Endodermal cell (in vitro differentiated cells): Measurements from ENCODE around the gene ELN. TPM values are rescaled to one million over a fixed set of nuclear protein-coding genes. Genes with fewer than 3 reads are reported as not detected.

Source experiments
- DNase-seq: peaks from one replicate; pipeline ENCODE4 v3.0.0-alpha.2; 2017
- H3K27ac ChIP-seq: 2 replicates; pipeline ENCODE4 v1.5.1; 2013; ENCODE audit warnings: mild to moderate bottlenecking, low read depth, low read length, moderate library complexity
- H3K27me3 ChIP-seq: 2 replicates; pipeline ENCODE4 v1.6.1; 2013; ENCODE audit warnings: mild to moderate bottlenecking, low read length, moderate library complexity; ENCODE audit not compliant: insufficient read depth, control insufficient read depth, poor library complexity, severe bottlenecking
- H3K36me3 ChIP-seq: 2 replicates; pipeline ENCODE4 v1.7.0; 2013; ENCODE audit warnings: mild to moderate bottlenecking, low read length, moderate library complexity; ENCODE audit not compliant: control insufficient read depth, insufficient read depth
- H3K4me1 ChIP-seq: one replicate; pipeline ENCODE4 v1.7.0; 2013; ENCODE audit warnings: low read length; ENCODE audit not compliant: control insufficient read depth, insufficient read depth
- H3K4me3 ChIP-seq: 2 replicates; pipeline ENCODE4 v1.5.1; 2013; ENCODE audit warnings: mild to moderate bottlenecking, low read length, moderate library complexity
- H3K9ac ChIP-seq: 2 replicates; pipeline ENCODE4 v1.6.1; 2013; ENCODE audit warnings: mild to moderate bottlenecking, low read length, moderate library complexity; ENCODE audit not compliant: poor library complexity, severe bottlenecking; ENCODE audit errors: extremely low read depth
- H3K9me3 ChIP-seq: 2 replicates; pipeline ENCODE4 v1.6.1; 2013; ENCODE audit warnings: mild to moderate bottlenecking, low read length, moderate library complexity; ENCODE audit not compliant: control insufficient read depth
- H3K27ac Mint-ChIP-seq: 2 replicates; pipeline ENCODE4 v1.8.0; 2020; ENCODE audit warnings: mixed read lengths
- H3K27me3 Mint-ChIP-seq: 2 replicates; pipeline ENCODE4 v1.8.0; 2021; ENCODE audit warnings: mild to moderate bottlenecking, mixed read lengths; ENCODE audit not compliant: insufficient read depth
- H3K36me3 Mint-ChIP-seq: 2 replicates; pipeline ENCODE4 v1.8.0; 2020; ENCODE audit warnings: low read depth, mixed read lengths
- H3K4me1 Mint-ChIP-seq: 2 replicates; pipeline ENCODE4 v1.8.0; 2020; ENCODE audit warnings: mixed read lengths
- H3K4me3 Mint-ChIP-seq: 2 replicates; pipeline ENCODE4 v1.8.0; 2020; ENCODE audit warnings: mild to moderate bottlenecking, moderate library complexity, mixed read lengths
- H3K9me3 Mint-ChIP-seq: 2 replicates; pipeline ENCODE4 v1.8.0; 2020; ENCODE audit warnings: mild to moderate bottlenecking, mixed read lengths
- WGBS, 2 experiments: methylation state at CpG; one replicate each; pipeline versions ENCODE4 v1.1.5 to v1.1.7; 2013; ENCODE audit warnings: missing lambda C conversion rate in 2 of 2, mixed read lengths in 1 of 2; ENCODE audit not compliant: insufficient coverage in 1 of 2, insufficient read length in 1 of 2; 5-methylcytosine and 5-hydroxymethylcytosine counted together
- total RNA-seq, 2 donors: library from RNA; stranded (reverse); fragmentation: NEBNext Ultra II Directional in 1 of 2; extraction: Animal tissue kit (Norgen Biotek cat#: 25700) in 1 of 2; gene quantifications; 2 replicates in 1 of 2; 3 replicates in 1 of 2; pipeline ENCODE4 v1.2.1, GENCODE V29; 2021
- TF ChIP-seq, protein P1 (sequence below): fragments of 200-600 bp; sonication (generic); conservative IDR thresholded peaks from 2 replicates; pipeline ENCODE4 v1.5.0; 2021; ENCODE audit warnings: antibody characterized with exemption, mild to moderate bottlenecking

Gene ELN
- total RNA-seq, 2 donors from 2014 or later, result 0.70 to 1.6 TPM

DNA sequence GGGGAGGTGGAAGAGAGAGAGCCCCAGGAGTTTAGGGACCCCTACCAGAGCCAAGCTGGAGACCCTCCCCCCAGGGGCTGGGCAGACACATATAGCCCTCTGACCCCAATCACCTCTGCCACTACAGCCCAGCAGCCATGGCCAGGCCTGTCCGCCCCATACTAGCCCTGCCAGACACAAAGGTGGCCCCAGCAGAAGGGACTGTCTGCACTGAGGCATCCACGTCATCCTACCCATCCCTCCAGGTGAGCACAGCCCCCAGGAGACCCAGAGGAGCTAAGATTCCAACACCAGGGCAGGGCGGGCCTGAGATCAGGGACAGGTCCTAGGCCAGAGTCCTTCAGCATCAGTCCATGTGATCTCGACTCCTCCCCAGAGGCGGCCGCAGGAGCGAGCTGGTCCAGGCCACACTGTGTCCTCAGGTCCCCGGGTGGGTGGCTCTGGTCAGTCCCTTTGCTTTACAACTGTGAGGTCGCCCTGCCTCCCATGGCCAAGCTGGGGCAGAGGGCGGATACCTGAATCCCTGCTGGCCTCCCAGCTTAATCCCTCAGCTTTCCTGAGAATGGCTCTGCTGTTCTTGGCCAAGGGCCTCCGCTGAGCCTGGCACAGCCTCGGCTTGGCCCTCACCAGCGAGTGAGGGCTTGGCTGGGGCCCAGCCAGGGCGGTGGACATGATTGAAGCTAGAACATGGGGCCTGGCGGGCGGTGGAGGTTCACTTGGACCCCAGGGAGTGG is 14.3 kb upstream of the ELN start:
- Histone ChIP-seq H3K9ac (no peak overlapping the region), H3K9me3 (no peaks in the 10 kb centered on the region), H3K27ac (no peak overlapping the region), H3K4me3 (no peak overlapping the region), H3K36me3 (no peaks in the 10 kb centered on the region), H3K4me1 (peaks cover 8% of the 10 kb centered on the region), H3K27me3 (no peaks in the 10 kb centered on the region)
- Mint-ChIP-seq H3K4me3 (no peak overlapping the region), H3K27ac (no peak overlapping the region), H3K4me1 (peaks cover 6% of the 10 kb centered on the region), H3K36me3 (no peaks in the 10 kb centered on the region), H3K9me3 (no peaks in the 10 kb centered on the region), H3K27me3 (peaks cover 10% of the 10 kb centered on the region)
- WGBS, 2 experiments, result 90 to 91% methylated on average over 14 to 16 of the region's 16 CpGs
- TF ChIP-seq, protein P1, sequence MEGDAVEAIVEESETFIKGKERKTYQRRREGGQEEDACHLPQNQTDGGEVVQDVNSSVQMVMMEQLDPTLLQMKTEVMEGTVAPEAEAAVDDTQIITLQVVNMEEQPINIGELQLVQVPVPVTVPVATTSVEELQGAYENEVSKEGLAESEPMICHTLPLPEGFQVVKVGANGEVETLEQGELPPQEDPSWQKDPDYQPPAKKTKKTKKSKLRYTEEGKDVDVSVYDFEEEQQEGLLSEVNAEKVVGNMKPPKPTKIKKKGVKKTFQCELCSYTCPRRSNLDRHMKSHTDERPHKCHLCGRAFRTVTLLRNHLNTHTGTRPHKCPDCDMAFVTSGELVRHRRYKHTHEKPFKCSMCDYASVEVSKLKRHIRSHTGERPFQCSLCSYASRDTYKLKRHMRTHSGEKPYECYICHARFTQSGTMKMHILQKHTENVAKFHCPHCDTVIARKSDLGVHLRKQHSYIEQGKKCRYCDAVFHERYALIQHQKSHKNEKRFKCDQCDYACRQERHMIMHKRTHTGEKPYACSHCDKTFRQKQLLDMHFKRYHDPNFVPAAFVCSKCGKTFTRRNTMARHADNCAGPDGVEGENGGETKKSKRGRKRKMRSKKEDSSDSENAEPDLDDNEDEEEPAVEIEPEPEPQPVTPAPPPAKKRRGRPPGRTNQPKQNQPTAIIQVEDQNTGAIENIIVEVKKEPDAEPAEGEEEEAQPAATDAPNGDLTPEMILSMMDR, result no peak
- DNase-seq, result no peak

DNA sequence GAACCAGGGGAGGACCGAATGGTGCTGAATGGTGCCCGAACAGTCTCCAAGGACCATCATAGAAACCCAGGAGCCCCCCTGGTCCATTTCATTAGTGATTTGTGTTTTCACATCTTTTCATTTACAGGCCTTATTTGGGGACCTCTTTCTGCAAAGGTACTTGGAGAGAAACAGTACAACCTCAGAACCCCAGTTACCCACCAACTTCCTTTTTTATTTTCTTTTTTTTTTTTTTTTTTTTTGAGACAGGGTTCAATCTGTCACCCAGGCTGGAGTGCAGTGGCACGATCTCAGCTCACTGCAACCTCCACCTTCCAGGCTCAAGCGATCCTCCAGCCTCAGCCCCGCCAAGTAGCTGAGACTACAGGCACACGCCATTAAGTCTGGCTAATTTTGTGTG is 13.0 kb upstream of the ELN start:
- Histone ChIP-seq H3K9me3 (no peaks in the 10 kb centered on the region), H3K36me3 (no peaks in the 10 kb centered on the region), H3K27me3 (no peaks in the 10 kb centered on the region), H3K27ac (no peak overlapping the region), H3K4me1 (peaks cover 8% of the 10 kb centered on the region), H3K9ac (no peak overlapping the region), H3K4me3 (no peak overlapping the region)
- H3K27ac Mint-ChIP-seq, result no peak overlapping the region
- WGBS, 2 experiments, result 94 to 100% methylated on average over 4 to 6 of the region's 6 CpGs
- no peaks in the 10 kb centered on the region for H3K36me3 Mint-ChIP-seq
- no peak overlapping the region for H3K4me3 Mint-ChIP-seq
- peaks cover 8% of the 10 kb centered on the region for H3K27me3 Mint-ChIP-seq
- TF ChIP-seq, protein P1, result no peak
- peaks cover 8% of the 10 kb centered on the region for H3K4me1 Mint-ChIP-seq
- DNase-seq, result no peak
- no peaks in the 10 kb centered on the region for H3K9me3 Mint-ChIP-seq

DNA sequence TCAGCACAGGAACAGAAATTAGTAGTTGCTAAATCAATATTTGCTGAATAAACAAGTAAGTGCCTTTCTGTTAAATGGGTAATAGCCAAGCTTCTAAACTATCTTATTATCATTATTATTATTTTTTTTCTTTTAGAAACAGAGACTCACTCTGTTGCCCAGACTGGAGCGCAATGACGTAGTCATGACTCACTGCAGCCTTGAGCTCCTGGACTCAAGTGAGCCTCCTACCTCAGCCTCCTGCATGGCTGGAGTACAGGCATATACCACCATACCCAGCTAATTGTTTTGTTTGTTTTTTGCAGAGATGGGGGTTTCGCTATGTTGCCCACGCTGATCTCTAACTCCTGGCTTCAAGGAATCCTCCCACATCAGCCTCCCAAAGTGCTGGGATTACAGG is 12.3 kb upstream of the ELN start:
- WGBS, 2 experiments, result 87 to 93% methylated on average over 4 of the region's 4 CpGs
- Mint-ChIP-seq H3K4me3 (no peak overlapping the region), H3K9me3 (no peaks in the 10 kb centered on the region)

More for the DNA sequence above, 12.3 kb upstream of the ELN start:
- Histone ChIP-seq H3K4me1 (peaks cover 8% of the 10 kb centered on the region), H3K9me3 (no peaks in the 10 kb centered on the region), H3K27me3 (no peaks in the 10 kb centered on the region), H3K27ac (no peak overlapping the region), H3K4me3 (no peak overlapping the region), H3K36me3 (no peaks in the 10 kb centered on the region), H3K9ac (no peak overlapping the region)
- TF ChIP-seq, protein P1, result no peak
- DNase-seq, result no peak
- Mint-ChIP-seq H3K4me1 (peaks cover 8% of the 10 kb centered on the region), H3K27me3 (peaks cover 3% of the 10 kb centered on the region), H3K27ac (no peak overlapping the region), H3K36me3 (no peaks in the 10 kb centered on the region)
